ENCODE measurements around the gene IGIP. TPM values are rescaled to one million over a fixed set of nuclear protein-coding genes. Genes with fewer than 3 reads are reported as not detected.

Gene IGIP
- total RNA-seq, 1 experiment from 2014 or later, result 0.48 TPM

- Histone ChIP-seq H3K27me3 (ENCODE audit: control insufficient read depth, insufficient read depth, low read length) (peaks cover 71% of the 10 kb centered on the region), H3K36me3 (replicated peaks; ENCODE audit: control insufficient read depth, insufficient read depth, low read length) (no peaks in the 10 kb centered on the region), H3K4me3 (ENCODE audit: insufficient read depth, low read depth, low read length) (peak overlapping the region; percentile 76)
- DNase-seq, result peak; percentile 94
These were observed 18.2 kb upstream of the IGIP start for GRCh38 chr5:140107312-140108092.

GRCh38 chr5:140108093-140109017 lies 17.4 kb upstream of the IGIP start:
- DNase-seq, result peak; percentile 64
- Histone ChIP-seq H3K4me3 (ENCODE audit: insufficient read depth, low read depth, low read length) (peak overlapping the region; percentile 76), H3K36me3 (replicated peaks; ENCODE audit: control insufficient read depth, insufficient read depth, low read length) (no peaks in the 10 kb centered on the region), H3K27me3 (ENCODE audit: control insufficient read depth, insufficient read depth, low read length) (peaks cover 79% of the 10 kb centered on the region)

DNA sequence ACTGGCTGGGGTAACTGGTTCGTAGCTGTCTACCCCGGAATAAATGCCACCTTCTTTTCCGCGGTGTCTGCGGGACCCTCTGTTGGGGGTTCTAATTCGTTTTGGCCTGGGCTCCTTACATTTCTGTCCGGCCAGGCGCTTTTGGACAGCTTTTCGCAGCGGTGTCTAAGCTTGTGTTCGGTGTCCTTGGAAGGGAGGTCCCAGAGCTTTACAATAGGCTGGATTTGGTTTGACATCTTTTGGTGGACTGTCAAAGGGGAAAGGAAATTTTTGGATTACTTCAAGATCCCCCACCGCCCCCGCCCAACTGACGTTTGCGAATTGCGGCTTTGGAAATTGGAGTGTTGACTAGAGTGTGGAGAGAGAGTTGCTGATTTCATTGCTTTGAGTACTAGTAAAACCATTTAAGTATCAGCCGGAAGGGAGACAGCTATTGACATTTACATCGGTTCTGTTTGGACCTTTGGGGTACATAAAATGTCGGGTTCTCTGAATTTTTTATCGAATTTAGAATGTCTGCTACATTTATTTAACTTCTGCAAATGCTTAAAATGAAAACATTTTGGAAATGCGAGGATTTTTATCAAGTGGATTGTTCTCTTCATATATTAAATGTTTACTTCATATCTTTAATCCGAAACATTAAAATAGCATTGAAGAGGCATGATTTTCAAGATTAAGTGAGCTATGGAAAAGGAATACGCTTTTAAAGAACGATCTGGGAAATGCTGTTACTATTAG lies 16.5 kb upstream of the IGIP start:
- H3K27me3 ChIP-seq (ENCODE audit: control insufficient read depth, insufficient read depth, low read length), result peaks cover 76% of the 10 kb centered on the region
- H3K36me3 ChIP-seq (replicated peaks; ENCODE audit: control insufficient read depth, insufficient read depth, low read length), result no peaks in the 10 kb centered on the region
- peak overlapping the region; percentile 76 for H3K4me3 ChIP-seq (ENCODE audit: insufficient read depth, low read depth, low read length)
- DNase-seq, result no peak

DNA sequence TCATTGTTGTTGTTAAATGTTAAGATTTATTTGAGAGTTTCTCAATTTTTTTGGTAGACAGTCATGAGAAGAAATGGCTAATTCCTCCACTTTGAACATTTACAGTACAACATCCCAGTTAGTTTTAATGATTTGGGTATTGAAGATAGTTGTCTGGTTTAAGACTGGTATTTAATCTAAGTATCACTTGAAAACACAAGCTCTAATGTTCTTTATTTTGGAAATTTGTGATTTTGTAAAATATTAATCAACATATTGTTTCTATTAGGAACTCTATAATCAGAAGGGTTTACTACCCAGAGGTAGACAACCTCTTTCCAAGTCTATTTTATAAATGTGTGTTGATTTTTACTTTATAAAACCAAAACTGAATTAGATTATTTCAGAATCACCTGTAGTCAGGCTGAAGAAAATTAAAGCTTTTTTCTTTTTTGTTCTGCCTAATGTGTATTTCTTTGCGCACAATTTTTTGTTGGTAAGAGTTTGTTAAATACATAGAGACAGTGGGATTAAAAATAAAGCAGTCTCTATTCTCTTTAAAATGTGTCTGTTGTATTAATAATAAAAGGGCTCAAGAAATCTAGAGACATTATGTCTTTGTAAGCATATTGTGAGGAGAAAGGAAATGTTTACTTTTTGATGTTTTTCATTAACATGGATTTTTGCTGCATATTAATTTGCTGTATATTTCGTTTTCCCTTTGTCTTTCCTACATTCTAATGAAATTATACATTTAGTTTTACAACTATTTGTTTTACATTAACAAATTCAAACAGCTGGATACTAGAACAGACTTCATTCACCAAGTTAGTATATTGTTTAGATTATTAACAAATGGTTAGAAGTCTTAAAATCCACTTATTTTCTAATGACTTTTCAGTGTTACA lies 15.7 kb upstream of the IGIP start:
- Histone ChIP-seq H3K27me3 (ENCODE audit: control insufficient read depth, insufficient read depth, low read length) (peaks cover 77% of the 10 kb centered on the region), H3K36me3 (replicated peaks; ENCODE audit: control insufficient read depth, insufficient read depth, low read length) (no peaks in the 10 kb centered on the region), H3K4me3 (ENCODE audit: insufficient read depth, low read depth, low read length) (no peak overlapping the region)
- no peak for DNase-seq

- Histone ChIP-seq H3K4me3 (ENCODE audit: insufficient read depth, low read depth, low read length) (no peak overlapping the region), H3K36me3 (replicated peaks; ENCODE audit: control insufficient read depth, insufficient read depth, low read length) (no peaks in the 10 kb centered on the region), H3K27me3 (ENCODE audit: control insufficient read depth, insufficient read depth, low read length) (peaks cover 77% of the 10 kb centered on the region)
- DNase-seq, result no peak
These were observed 15.1 kb upstream of the IGIP start for GRCh38 chr5:140110646-140110957.

GRCh38 chr5:140111011-140111858 lies 14.5 kb upstream of the IGIP start:
- 0 out of 2 replicates have a peak overlapping the region, but pooled peaks have one; percentile 2 for H3K4me3 ChIP-seq (ENCODE audit: insufficient read depth, low read depth, low read length)
- DNase-seq, result peak; percentile 64
- H3K27me3 ChIP-seq (ENCODE audit: control insufficient read depth, insufficient read depth, low read length), result peaks cover 77% of the 10 kb centered on the region
- no peaks in the 10 kb centered on the region for H3K36me3 ChIP-seq (replicated peaks; ENCODE audit: control insufficient read depth, insufficient read depth, low read length)

DNA sequence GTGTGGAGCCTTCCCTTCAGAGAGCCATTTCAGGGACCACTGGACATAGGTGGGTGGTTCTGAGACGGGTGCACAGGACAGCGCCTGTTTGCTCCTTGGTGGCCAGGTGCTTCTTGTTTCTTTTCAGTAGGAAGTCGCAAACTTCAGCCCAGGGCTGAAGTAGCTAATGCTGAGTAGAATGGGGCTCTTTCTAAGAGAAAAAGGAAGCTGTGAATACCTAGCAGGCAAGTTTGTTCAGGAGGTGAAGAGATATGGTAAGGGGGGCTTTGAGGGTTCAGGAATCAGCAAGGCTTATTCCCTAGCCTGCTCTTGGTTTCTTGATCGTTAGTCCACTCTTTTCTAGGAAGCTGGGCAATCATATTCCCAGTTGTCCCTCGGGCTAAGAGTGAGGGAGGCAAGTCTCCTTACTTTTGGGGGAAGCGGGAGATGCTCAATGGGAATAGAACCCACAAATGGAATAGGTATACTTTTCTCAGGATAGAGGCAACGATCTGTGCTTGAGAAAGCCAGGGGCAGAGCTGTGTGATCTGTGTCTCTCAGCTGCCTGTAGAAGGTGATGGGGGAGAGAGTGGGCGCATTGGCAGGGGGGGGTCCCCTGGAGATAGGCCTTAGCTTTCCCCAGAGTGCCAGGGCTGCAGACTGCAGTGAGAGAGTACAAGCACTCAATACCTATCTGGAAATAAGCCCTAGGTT lies 13.7 kb upstream of the IGIP start:
- peak; percentile 6 for DNase-seq

GRCh38 chr5:140112685-140113179 lies 13.0 kb upstream of the IGIP start:
- DNase-seq, result no peak
- Histone ChIP-seq H3K4me3 (ENCODE audit: insufficient read depth, low read depth, low read length) (peak overlapping the region; percentile 73), H3K36me3 (replicated peaks; ENCODE audit: control insufficient read depth, insufficient read depth, low read length) (no peaks in the 10 kb centered on the region), H3K27me3 (ENCODE audit: control insufficient read depth, insufficient read depth, low read length) (peaks cover 71% of the 10 kb centered on the region)

More for the DNA sequence above, 13.7 kb upstream of the IGIP start:
- H3K36me3 ChIP-seq (replicated peaks; ENCODE audit: control insufficient read depth, insufficient read depth, low read length), result no peaks in the 10 kb centered on the region
- H3K4me3 ChIP-seq (ENCODE audit: insufficient read depth, low read depth, low read length), result no peak overlapping the region
- peaks cover 71% of the 10 kb centered on the region for H3K27me3 ChIP-seq (ENCODE audit: control insufficient read depth, insufficient read depth, low read length)

GRCh38 chr5:140113180-140113698 lies 12.5 kb upstream of the IGIP start:
- peaks cover 71% of the 10 kb centered on the region for H3K27me3 ChIP-seq (ENCODE audit: control insufficient read depth, insufficient read depth, low read length)
- H3K4me3 ChIP-seq (ENCODE audit: insufficient read depth, low read depth, low read length), result peak overlapping the region; percentile 73
- no peaks in the 10 kb centered on the region for H3K36me3 ChIP-seq (replicated peaks; ENCODE audit: control insufficient read depth, insufficient read depth, low read length)
- peak; percentile 84 for DNase-seq

- Histone ChIP-seq H3K4me3 (ENCODE audit: insufficient read depth, low read depth, low read length) (peak within 1 kb of the TSS; percentile 73), H3K36me3 (replicated peaks; ENCODE audit: control insufficient read depth, insufficient read depth, low read length) (no peaks in the 10 kb centered on the region), H3K27me3 (ENCODE audit: control insufficient read depth, insufficient read depth, low read length) (peaks cover 67% of the 10 kb centered on the region)
- DNase-seq, result peak; percentile 94
These were observed 12.0 kb upstream of the IGIP start, which contains the start of gene PURA for GRCh38 chr5:140113699-140114263. Gene PURA (plus strand): TSS chr5:140114109. CDS start chr5:140114182, 73 bp downstream.

GRCh38 chr5:140114341-140115185 lies 11.2 kb upstream of the IGIP start:
- Histone ChIP-seq H3K4me3 (ENCODE audit: insufficient read depth, low read depth, low read length) (peak overlapping the region; percentile 73), H3K36me3 (replicated peaks; ENCODE audit: control insufficient read depth, insufficient read depth, low read length) (no peaks in the 10 kb centered on the region), H3K27me3 (ENCODE audit: control insufficient read depth, insufficient read depth, low read length) (peaks cover 59% of the 10 kb centered on the region)
- peak; percentile 65 for DNase-seq

All from H7 (cell line).